CD4-positive, alpha-beta T cell (primary cell): ENCODE results near the gene MANSC1. TPM values are rescaled to one million over a fixed set of nuclear protein-coding genes. Genes with fewer than 3 reads are reported as not detected.

Source experiments
- ATAC-seq: fragments of 200-7000 bp; cut with Tn5 transposase; one replicate; pipeline ENCODE4 v1.10.0; 2022; ENCODE audit warnings: mild to moderate bottlenecking; ENCODE audit not compliant: poor library complexity
- CTCF ChIA-PET: fragments of 350-600 bp; sonication (Branson Sonifier 250); formaldehyde crosslinking; loops from one replicate; lab custom pipeline; 2021; ENCODE audit warnings: antibody characterized with exemption, inconsistent platforms; lab: Charles Lee
- POLR2A ChIA-PET: fragments of 350-600 bp; sonication (Branson Sonifier 250); formaldehyde crosslinking; loops from one replicate; lab custom pipeline; 2021; ENCODE audit warnings: antibody characterized with exemption, inconsistent platforms; lab: Charles Lee
- DNase-seq, 14 experiments: peaks; one replicate each; pipeline ENCODE4 v3.0.0-alpha.2; 2013 to 2020; ENCODE audit warnings: mixed read lengths in 2 of 14
- H3K27ac ChIP-seq, 2 donors: one replicate each; pipeline versions ENCODE4 v1.5.1 to v1.7.0; 2013; ENCODE audit warnings: low read length in 2 of 2, low read depth in 1 of 2, mild to moderate bottlenecking in 1 of 2
- H3K27me3 ChIP-seq, 2 experiments: 1 replicate in 1 of 2; 2 replicates in 1 of 2; pipeline versions ENCODE4 v1.6.1 to v1.7.0; 2013; ENCODE audit warnings: low read length in 2 of 2, control low read depth in 1 of 2, mild to moderate bottlenecking in 1 of 2, moderate library complexity in 1 of 2; ENCODE audit not compliant: insufficient read depth in 2 of 2, control insufficient read depth in 1 of 2
- H3K36me3 ChIP-seq: one replicate; pipeline ENCODE4 v1.6.1; 2013; ENCODE audit warnings: low read length, control low read depth; ENCODE audit not compliant: insufficient read depth
- H3K4me1 ChIP-seq: one replicate; pipeline ENCODE4 v1.6.1; 2013; ENCODE audit warnings: low read length, control low read depth; ENCODE audit not compliant: insufficient read depth
- H3K4me3 ChIP-seq: one replicate; pipeline ENCODE4 v1.5.1; 2013; ENCODE audit warnings: mild to moderate bottlenecking, low read length, moderate library complexity
- H3K9me3 ChIP-seq, 2 experiments: 1 replicate in 1 of 2; 2 replicates in 1 of 2; pipeline versions ENCODE4 v1.6.1 to v1.7.0; 2013; ENCODE audit warnings: low read length in 2 of 2, mild to moderate bottlenecking in 2 of 2, control low read depth in 1 of 2, moderate library complexity in 1 of 2; ENCODE audit not compliant: control insufficient read depth in 1 of 2, insufficient read depth in 1 of 2
- H3K27ac Mint-ChIP-seq: one replicate; pipeline ENCODE4 v1.8.0; 2020; ENCODE audit warnings: mixed read lengths
- H3K27me3 Mint-ChIP-seq: one replicate; pipeline ENCODE4 v1.8.0; 2021; ENCODE audit warnings: mixed read lengths
- H3K36me3 Mint-ChIP-seq: one replicate; pipeline ENCODE4 v1.8.0; 2021; ENCODE audit warnings: low read depth, mixed read lengths
- H3K4me1 Mint-ChIP-seq: one replicate; pipeline ENCODE4 v1.8.0; 2021; ENCODE audit warnings: low read depth, mixed read lengths
- H3K4me3 Mint-ChIP-seq: one replicate; pipeline ENCODE4 v1.8.0; 2020; ENCODE audit warnings: mild to moderate bottlenecking, mixed read lengths
- H3K9me3 Mint-ChIP-seq: one replicate; pipeline ENCODE4 v1.8.0; 2020; ENCODE audit warnings: mixed read lengths
- CTCF ChIP-seq: fragments of 200-600 bp; IDR thresholded peaks from one replicate; pipeline ENCODE4 v1.8.0; 2022; ENCODE audit warnings: antibody characterized with exemption, mild to moderate bottlenecking
- intact Hi-C, 2 experiments: fragments of 100-400 bp; cut with DNase I in 1 of 2; cut with micrococcal nuclease in 1 of 2; formaldehyde crosslinking; loops; one replicate each; pipeline versions ENCODE4 v1.15.1 to v1.9.0; 2023 to 2025; cut with DNase I, micrococcal nuclease
- total RNA-seq, 174 experiments: library from RNA in 2 of 174; stranded (reverse) in 2 of 174; gene quantifications; one replicate each; pipeline ENCODE4 v1.2.3 and lab custom pipeline; 2021 to 2026

Gene MANSC1
- total RNA-seq, 2 experiments from 2014 or later: 0.33 to 0.45 TPM

- no peak for ATAC-seq
- ChIA-PET CTCF (interaction anchor here (0.7 kb wide), 1 partner anchor 138 kb away, joined by 3 read pairs; no protein-coding TSS in a partner anchor), POLR2A (no interaction called here)
- peaks cover 45% of the 10 kb centered on the region for H3K36me3 Mint-ChIP-seq
- Histone ChIP-seq H3K9me3 (no peaks in the 10 kb centered on the region), H3K27ac (no peak overlapping the region), H3K4me1 (peaks cover 4% of the 10 kb centered on the region), H3K36me3 (no peaks in the 10 kb centered on the region), H3K4me3 (no peak overlapping the region), H3K27me3 (no peaks in the 10 kb centered on the region)
- H3K27me3 Mint-ChIP-seq: no peaks in the 10 kb centered on the region
- no peak for DNase-seq
- H3K4me1 Mint-ChIP-seq: peaks cover 35% of the 10 kb centered on the region
- TF ChIP-seq CTCF: no peak
- intact Hi-C loops: loop anchor here in 1 of 2 experiments (5.0 kb wide), 1 partner anchor 40 kb away; no protein-coding TSS in a partner anchor
- H3K9me3 Mint-ChIP-seq: no peaks in the 10 kb centered on the region
- H3K27ac Mint-ChIP-seq: no peak overlapping the region
- H3K4me3 Mint-ChIP-seq: no peak overlapping the region
Observed at GRCh38 chr12:12392413-12392812, 42.4 kb upstream of the MANSC1 start.

DNA sequence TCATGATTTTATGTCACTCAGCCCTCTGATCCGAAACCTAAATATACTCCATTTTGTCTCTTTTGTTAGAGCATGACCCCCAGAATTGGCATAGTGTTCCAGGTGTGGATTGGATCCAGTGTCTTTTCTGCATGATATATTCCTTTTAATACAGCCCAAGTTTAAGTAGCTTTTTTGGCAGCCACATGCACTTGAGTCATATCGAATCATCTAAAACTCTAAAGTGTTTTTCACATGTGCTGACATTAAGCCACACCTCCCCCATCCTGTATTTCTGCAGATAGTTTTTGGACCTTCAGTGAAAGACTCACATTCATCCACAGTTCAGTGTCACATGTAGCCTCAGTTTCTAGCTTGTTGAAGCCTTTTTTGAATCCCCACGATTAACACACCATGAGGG lies 37.5 kb upstream of the MANSC1 start:
- no peak overlapping the region for H3K4me3 Mint-ChIP-seq
- peaks cover 65% of the 10 kb centered on the region for H3K36me3 Mint-ChIP-seq

DNA sequence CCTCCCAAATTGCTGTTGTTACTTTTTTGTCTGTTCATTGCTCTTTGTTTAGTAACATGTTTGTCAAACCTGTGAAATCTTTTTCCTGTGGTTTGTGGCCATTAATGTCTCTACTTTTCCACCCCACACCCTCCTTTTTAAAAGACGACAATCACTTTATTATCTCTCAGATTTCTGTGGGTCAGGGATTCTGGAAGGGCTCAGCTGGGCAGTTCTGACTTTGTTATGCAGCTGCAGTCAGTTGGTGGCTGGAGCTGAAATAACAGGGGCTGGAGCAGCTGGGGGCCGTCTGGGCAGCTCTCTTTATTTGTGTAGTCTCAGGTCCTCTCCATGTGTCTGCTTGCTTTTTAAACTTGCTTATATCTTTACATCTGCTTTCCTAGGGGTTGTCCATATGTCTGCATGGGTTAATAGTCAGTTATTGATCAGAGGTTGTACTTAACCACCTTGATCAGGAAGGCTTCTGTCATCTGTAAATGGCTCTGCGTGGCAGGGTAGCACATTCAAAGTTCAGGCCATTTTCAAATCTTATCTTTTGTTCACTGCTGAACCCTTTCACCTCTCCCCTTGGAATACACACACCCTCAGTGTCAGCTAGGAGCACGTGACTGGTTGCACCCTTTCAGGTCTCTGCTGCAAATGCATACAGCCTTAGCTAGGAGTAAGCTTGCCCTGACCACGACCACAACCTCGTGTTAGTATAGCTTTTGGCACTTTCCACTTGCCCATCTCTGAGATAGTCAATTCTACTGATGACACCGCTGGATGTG lies 34.7 kb upstream of the MANSC1 start:
- CTCF ChIA-PET: interaction anchor here (1.6 kb wide), 1 partner anchor 127 kb away, joined by 3 read pairs; no protein-coding TSS in a partner anchor
- Mint-ChIP-seq H3K27me3 (no peaks in the 10 kb centered on the region), H3K4me3 (peak overlapping the region; percentile 56), H3K9me3 (no peaks in the 10 kb centered on the region), H3K36me3 (peaks cover 74% of the 10 kb centered on the region), H3K4me1 (peaks cover 61% of the 10 kb centered on the region), H3K27ac (peak overlapping the region; percentile 79)
- TF ChIP-seq CTCF: no peak
- POLR2A ChIA-PET: interaction anchor here (1.0 to 2.0 kb wide), 13 partner anchors 18 to 353 kb away, joined by 3 to 18 read pairs (median 3); partner anchors contain the start of gene DUSP16
- intact Hi-C loops: loop anchor here in 1 of 2 experiments (2.0 kb wide), 1 partner anchor 46 kb away; no protein-coding TSS in a partner anchor
- H3K27ac ChIP-seq: peak overlapping the region in 1 of 2 donors; percentile 65
- H3K9me3 ChIP-seq: no peaks in the 10 kb centered on the region
- peaks cover 15% of the 10 kb centered on the region for H3K4me1 ChIP-seq
- no peak overlapping the region for H3K4me3 ChIP-seq
- DNase-seq (peak in 5 of 14 experiments; percentile 17 to 70 (median 32)), ATAC-seq (peak; percentile 19)
- no peaks in the 10 kb centered on the region for H3K36me3 ChIP-seq
- no peaks in the 10 kb centered on the region for H3K27me3 ChIP-seq

More for the DNA sequence above, 37.5 kb upstream of the MANSC1 start:
- peaks cover 10% of the 10 kb centered on the region for H3K4me1 ChIP-seq
- peak overlapping the region; percentile 62 for H3K27ac Mint-ChIP-seq
- H3K4me3 ChIP-seq: no peak overlapping the region
- DNase-seq: peak in 3 of 14 experiments; percentile 27 to 39 (median 35)
- ChIA-PET CTCF (interaction anchor here (1.2 kb wide), 2 partner anchors 116 to 350 kb away, joined by 3 read pairs; no protein-coding TSS in a partner anchor), POLR2A (interaction anchor here (1.3 kb wide), 1 partner anchor 94 kb away, joined by 4 read pairs; no protein-coding TSS in a partner anchor)
- no peaks in the 10 kb centered on the region for H3K9me3 Mint-ChIP-seq
- no peaks in the 10 kb centered on the region for H3K36me3 ChIP-seq
- ATAC-seq: no peak
- no peak overlapping the region for H3K27ac ChIP-seq
- no peaks in the 10 kb centered on the region for H3K27me3 Mint-ChIP-seq
- no peak for TF ChIP-seq CTCF
- H3K9me3 ChIP-seq: no peaks in the 10 kb centered on the region
- peaks cover 48% of the 10 kb centered on the region for H3K4me1 Mint-ChIP-seq
- intact Hi-C loops: no loop called here
- H3K27me3 ChIP-seq: no peaks in the 10 kb centered on the region
